Sciatic nerve (tissue), 2 donors: ENCODE data around the gene HINT3. TPM values are rescaled to one million over a fixed set of nuclear protein-coding genes. Genes with fewer than 3 reads are reported as not detected.
"Not testable (repeated sequence)": the region's sequence is repeated elsewhere in the genome, so short reads cannot be mapped to it uniquely, and the experiment has no call there.

Source experiments
- ATAC-seq: fragments of 200-7000 bp; cut with Tn5 transposase; one replicate; pipeline ENCODE4 v1.9.1; 2020; ENCODE audit warnings: mild to moderate bottlenecking, moderate library complexity
- DNase-seq: peaks from one replicate; pipeline ENCODE4 v3.0.0-alpha.2; 2020; ENCODE audit warnings: low spot score
- intact Hi-C: fragments of 100-400 bp; cut with DNase I; formaldehyde crosslinking; loops from one replicate; pipeline ENCODE4 v1.14.2; 2022
- total RNA-seq: library from RNA; stranded (reverse); fragmentation: NEBNext Ultra II Directional; extraction: Animal tissue kit (Norgen Biotek cat#: 25700); gene quantifications from one replicate; pipeline ENCODE4 v1.2.1, GENCODE V29; 2021
- donor health status: DM: no; HTN: no; CAD: no.
- donor health status: DM: no; HTN: no; CAD: no.

Gene HINT3
- total RNA-seq, 1 donor from 2014 or later: 25.0 TPM

GRCh38 chr6:125935520-125935919, 21.1 kb upstream of the HINT3 start:
- DNase-seq, ATAC-seq, intact Hi-C loops: not testable (repeated sequence)

DNA sequence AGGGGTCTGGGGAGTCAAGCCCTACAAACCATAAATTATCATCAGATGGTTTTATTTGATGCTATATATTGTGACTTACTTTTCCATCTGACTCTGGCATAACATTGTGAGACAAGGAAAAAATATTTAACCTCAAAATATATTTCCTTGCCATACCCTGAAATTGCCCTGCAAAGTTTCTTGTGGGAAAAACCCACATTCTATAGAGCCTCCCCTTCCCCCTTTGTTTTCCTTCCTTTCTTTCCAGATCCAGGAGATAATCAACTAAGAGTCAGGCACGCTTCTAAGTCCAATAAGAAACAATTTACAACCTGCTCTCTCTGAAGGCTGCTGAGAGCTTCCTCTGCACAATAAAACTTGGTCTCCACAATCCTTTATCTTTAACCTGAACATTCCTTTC, 17.5 kb upstream of the HINT3 start:
- intact Hi-C loops: no loop called here

DNA sequence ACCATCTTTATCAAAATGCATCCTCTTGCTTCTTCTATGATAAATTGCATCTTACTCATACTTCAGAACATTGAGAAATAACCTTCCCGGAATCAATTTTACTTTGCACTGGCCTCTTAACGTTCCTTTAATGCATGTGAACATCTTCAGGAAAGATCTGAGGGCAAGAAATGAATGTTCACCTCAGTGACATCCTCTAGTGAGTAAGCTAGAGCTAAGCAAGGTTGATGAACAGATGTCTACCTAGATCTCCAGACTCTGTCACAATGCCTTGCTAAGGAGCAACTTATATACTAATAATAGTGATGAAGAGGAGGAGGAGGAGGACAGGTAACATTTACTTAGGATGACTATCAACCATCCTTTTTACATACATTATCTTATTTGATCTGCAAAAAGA, 16.8 kb upstream of the HINT3 start:
- DNase-seq: no peak
- intact Hi-C loops: no loop called here
- ATAC-seq: no peak

More for the DNA sequence above, 17.5 kb upstream of the HINT3 start:
- no peak for ATAC-seq
- DNase-seq: no peak

- DNase-seq (no peak), ATAC-seq (no peak)
- intact Hi-C loops: no loop called here
Measured at GRCh38 chr6:125940247-125941041, 16.1 kb upstream of the HINT3 start.

DNA sequence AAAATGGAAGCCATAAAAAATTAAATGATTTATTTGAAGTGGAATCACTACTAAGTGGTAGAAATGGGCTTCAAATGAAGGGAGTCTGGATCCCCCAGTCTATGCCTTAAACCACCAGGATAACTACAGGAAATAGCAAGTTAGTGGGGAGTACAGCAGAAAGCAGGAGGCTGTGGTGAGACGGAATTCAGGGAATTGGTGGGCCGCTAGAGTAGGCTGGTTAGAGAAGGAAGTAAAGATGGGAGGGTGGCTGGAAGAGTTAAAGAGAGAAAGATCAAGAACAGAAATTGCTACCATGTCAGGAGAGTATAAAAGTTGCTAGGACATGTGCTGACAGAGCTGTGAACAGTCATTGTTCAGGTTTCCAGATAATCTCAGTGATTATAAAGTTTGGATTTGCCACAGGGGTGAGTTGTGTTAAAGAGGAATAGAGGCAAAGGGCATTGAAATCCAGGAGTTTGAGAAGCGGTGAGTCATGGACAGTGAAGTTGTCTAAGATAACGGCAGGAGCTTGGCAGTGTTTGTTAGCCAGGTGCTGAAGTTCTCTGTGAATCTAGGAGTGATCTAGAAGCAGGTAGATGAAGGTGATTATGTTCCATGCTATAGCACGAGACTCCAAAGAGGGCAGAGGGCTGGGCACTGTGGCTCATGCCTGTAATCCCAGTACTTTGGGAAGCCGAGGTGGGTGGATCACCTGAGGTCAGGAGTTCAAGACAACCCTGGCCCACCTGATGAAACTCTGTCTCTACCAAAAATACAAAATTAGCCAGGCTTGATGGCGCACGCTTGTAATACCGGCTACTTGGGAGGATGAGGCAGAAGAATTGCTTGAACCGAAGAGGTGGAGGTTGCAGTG, 13.7 kb upstream of the HINT3 start:
- DNase-seq (no peak), ATAC-seq (no peak)
- intact Hi-C loops: no loop called here

DNA sequence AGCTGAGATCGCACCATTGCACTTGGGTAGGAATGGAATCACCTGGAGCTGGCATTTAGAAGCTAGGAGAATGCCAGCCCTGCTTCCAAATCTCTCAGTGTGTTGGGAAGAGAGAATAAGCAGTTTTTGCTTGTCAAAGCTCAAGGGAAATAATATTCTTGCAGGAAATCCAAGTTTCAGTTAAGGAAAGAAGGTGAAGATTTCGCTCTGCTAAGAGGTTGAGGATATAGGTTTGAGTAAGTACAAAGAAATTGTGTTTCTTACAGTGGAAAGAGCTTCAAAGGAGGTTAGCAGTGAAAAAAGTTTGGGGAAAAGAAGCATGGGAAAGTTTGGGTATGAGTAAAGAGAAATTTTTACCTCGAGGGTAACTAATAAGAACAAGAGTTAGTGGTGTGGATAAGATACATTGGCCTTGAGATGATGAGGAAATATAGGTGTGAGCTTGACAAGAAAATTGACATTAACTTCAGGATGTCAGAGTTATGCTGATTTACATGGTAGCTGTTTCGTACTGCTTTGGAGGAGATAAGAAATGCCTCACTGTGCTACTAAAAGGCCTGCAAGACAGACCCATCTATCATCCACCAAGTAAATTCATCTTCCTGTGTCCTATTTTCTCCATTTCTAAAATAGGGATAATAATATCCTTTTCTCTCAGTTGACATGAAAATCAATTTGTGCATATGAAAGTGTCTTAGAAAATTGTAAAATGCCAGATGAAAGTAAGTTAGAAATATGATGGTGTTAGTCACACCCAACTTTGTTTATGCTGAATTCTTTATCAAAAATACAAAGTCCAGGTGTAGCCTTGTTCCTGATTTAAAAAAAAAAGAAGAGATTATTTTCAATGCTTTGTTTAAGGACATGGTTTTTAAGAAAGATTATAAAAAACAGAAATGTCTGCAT, 12.8 kb upstream of the HINT3 start:
- DNase-seq (no peak), ATAC-seq (no peak)
- intact Hi-C loops: no loop called here

GRCh38 chr6:125944434-125944816, 12.1 kb upstream of the HINT3 start:
- intact Hi-C loops: no loop called here
- ATAC-seq: peak; percentile 89

DNA sequence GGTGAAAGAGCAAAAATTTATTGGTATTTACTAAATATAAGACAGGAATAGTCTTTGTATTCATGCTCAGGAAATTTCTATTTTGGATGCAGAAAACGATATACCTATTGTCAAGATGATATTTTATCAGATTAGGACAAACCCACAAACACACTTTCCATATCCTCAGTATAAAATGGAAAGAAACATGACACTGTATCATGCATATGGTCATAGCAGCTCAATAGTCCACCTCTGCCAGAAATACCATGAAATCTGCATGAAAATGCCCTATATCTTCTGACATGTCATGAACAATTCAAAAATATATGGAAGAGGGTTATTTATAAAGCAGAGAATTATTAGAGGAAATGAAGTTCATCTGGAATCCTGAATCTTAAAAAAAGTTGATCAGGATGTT, 11.7 kb upstream of the HINT3 start:
- intact Hi-C loops: no loop called here
- DNase-seq (no peak), ATAC-seq (no peak)

More at GRCh38 chr6:125944434-125944816, 12.1 kb upstream of the HINT3 start:
- peak; percentile 84 for DNase-seq

DNA sequence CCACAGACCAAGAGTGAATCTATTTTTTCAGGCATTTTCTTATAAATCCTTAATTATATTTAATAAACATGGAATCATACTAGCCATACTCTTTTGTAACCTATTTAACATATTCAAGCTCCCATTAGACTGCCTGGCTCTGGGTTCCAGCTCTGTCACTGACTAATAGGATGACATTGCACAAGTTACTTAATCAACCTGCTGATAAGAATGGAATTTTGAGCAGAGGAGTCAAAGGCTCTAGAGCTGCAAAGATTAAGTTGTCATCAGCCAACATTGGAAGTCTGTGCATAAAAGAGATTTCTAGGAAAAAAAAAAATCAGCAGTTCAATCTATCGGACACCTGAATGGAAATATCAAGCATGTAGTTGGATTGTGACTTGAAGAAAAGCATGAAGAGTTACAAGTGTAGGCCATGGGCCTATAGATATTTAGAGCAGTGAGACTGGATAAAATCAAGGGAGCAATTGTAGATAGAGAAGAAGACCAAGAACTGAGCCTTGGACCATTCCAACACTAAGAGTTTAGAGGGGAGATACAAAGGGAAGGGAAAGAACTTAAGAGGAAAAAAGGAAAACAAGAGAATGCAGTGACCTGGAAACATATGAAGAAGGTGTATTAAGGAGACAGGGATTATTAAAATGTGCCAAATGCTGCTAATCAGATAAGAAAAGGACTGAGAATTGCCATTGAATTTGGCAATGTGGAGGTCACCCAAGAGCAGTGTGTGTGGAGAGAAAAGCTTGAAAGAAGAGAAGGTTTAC, 11.0 kb upstream of the HINT3 start:
- intact Hi-C loops: no loop called here
- ATAC-seq (no peak), DNase-seq (no peak)

DNA sequence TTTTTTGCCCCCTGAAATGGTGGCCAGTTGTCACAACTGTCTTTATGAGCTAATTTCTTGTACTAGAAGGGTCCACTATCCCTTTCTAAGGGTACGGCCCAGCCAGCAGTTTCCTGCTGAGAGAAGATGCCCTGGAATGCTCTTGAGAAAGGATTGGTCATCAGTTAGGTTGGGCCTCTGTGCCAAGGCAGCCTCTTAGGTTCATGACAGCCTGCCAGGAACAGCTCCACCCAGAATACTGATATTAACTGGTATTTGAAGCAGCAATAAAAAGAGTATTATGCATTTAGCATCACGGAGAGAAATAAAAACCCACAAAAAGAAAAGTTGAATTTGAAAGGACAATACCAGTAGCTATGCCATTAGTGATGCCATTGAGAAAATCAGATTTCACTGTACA, 9.0 kb upstream of the HINT3 start:
- DNase-seq (no peak), ATAC-seq (no peak)
- intact Hi-C loops: no loop called here

DNA sequence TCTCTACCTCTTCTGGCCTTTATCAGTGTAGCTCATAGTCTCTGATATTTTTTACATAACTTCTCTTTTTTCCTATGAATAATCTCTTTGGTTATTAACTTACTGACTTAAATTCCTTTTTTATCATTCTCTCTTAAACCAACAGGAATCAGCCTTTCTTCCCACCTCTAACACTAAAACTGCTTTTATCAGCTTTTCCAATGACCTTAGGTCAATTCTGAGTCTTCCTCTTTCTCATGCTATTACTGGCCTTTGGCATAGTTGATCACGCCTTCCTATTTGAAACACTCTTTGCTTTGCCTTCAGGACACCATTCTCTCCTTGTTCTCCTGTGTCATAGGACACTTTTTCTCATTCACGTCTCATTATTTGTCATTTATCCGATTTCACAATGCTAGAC, 8.1 kb upstream of the HINT3 start:
- intact Hi-C loops: no loop called here
- no peak for ATAC-seq
- DNase-seq: no peak

GRCh38 chr6:125949069-125949468, 7.5 kb upstream of the HINT3 start:
- DNase-seq: no peak
- intact Hi-C loops: no loop called here
- no peak for ATAC-seq

DNA sequence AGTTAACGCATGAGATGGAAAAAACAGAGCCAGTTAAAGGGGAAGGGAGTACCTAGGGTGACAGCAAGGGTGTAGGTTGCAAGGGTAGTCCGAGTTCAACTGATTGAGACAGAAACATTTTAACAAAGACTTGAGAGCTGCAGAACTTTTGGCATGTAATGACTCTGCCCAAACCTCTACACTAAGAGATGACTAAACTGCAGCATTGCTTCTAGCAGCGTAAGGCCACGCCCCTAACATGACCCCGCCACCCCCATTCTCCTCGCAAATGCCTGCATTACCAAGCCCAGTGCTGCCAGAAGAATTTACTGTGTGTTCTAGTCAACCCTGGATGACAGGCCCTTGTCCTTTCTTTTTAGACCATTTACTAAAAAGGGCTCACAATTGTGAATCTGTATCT, 6.3 kb upstream of the HINT3 start:
- intact Hi-C loops: loop anchor here (10.0 kb wide), 1 partner anchor 165 kb away; no protein-coding TSS in a partner anchor
- no peak for DNase-seq
- ATAC-seq: no peak

DNA sequence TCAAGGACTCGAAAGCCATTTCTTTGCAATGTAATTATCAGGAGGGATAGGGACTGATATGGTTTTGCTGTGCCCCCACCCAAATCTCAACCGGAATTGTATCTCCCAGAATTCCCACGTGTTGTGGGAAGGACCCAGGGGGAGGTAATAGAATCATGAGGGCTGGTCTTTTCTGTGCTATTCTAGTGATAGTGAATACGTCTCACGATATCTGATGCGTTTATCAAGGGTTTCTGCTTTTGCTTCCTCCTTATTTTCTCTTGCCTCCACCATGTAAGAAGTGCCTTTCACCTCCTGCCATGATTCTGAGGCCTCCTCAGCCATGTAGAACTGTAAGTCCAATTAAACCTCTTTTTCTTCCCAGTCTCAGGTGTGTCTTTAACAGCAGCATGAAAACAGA, 5.9 kb upstream of the HINT3 start:
- DNase-seq, ATAC-seq: not testable (repeated sequence)
- intact Hi-C loops: loop anchor here (10.0 kb wide), 1 partner anchor 166 kb away; no protein-coding TSS in a partner anchor

DNA sequence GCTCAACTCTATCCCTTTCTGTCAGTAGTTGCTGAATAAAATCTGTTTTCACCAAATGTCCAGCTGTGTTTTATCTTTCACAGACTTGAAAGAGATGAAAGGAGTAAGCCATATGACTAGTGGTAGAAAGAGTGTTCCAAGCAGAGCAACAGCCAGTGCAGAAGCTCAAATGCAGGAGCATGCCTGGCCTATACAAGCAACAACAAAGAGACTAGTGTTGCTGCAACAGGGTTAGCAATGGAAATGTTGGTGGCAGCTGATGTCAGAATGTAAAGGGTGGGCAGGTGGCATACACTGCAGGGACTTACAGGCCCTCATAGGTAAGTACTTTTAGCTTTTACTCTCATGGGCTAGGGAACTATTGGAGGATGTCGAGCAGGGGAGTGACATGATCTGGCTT, 5.2 kb upstream of the HINT3 start:
- DNase-seq (no peak), ATAC-seq (no peak)
- intact Hi-C loops: loop anchor here (10.0 kb wide), 1 partner anchor 167 kb away; no protein-coding TSS in a partner anchor

DNA sequence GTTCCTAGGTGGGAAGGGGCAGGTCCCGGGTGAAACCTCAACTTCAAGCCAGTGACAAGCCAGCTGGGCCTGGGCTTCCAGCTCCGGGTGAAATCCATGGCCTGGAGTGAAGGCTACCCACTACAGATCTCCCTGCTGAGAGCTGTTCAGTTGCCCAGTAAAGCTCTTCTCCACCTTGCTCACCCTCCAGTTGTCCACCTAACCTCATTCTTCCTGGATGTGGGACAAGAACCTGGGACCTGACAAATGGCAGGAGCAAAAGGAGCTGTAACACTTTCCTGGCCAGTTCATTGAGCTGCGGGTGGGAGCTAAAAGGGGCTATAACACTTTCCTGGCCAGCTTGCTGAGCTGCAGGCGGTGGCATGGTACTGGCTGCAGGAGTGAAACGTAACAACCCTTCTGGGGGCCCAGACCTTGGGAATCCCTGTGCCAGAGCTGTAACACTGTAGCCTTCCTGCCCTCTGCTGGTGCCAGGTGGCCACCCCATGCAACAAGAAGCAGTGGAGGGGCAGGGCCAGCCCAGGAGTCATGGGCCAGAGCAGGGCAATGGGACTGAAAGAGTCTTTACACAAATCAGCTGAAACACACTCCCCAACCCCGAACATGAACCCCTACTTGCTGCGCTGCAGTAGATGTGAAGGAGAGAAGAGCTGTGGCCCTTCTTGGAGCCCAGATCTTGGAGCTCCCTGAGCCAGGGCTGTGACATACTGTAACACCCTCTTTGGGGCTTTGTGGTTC, 3.6 kb upstream of the HINT3 start:
- no peak for DNase-seq
- intact Hi-C loops: loop anchor here (10.0 kb wide), 1 partner anchor 168 kb away; no protein-coding TSS in a partner anchor
- ATAC-seq: no peak

DNA sequence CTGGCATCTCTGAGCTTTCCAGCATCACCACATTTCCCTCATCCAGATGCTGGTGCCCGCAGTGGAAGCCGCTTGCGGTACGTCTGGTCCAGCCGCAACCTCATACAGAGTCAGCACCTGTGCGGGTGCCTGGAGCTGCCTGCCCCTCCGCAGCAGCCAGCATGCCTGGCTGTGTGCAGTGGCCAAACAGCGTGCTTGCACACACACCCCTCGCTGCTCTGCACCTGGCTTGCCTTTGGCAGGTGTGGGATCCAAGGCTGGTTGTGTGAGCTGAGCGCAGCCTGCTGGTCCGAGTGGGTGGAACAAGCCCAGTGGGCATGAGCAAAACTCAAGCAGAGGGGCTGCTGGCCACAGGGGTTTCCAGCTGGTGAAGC, 3.1 kb upstream of the HINT3 start:
- ATAC-seq: no peak
- DNase-seq: no peak
- intact Hi-C loops: loop anchor here (10.0 kb wide), 1 partner anchor 169 kb away; no protein-coding TSS in a partner anchor
